Measurements from ENCODE around the gene EARS2. TPM values are rescaled to one million over a fixed set of nuclear protein-coding genes. Genes with fewer than 3 reads are reported as not detected.

EARS2 gene
- total RNA-seq, 1 experiment from 2014 or later: 32.4 TPM

- Mint-ChIP-seq H3K4me3 (ENCODE audit: unreplicated experiment) (no peak overlapping the region), H3K9me3 (ENCODE audit: unreplicated experiment) (no peaks in the 10 kb centered on the region), H3K27me3 (ENCODE audit: insufficient read depth, unreplicated experiment) (no peaks in the 10 kb centered on the region), H3K4me1 (ENCODE audit: low read depth, unreplicated experiment) (no peaks in the 10 kb centered on the region), H3K27ac (ENCODE audit: unreplicated experiment) (no peak overlapping the region), H3K36me3 (ENCODE audit: insufficient read depth, unreplicated experiment) (peaks cover 70% of the 10 kb centered on the region)
- CTCF ChIA-PET: no interaction called here
- H3K4me3 ChIP-seq (ENCODE audit: low read depth, low read length): no peak overlapping the region
- H3K36me3 ChIP-seq (ENCODE audit: control insufficient read depth, insufficient read depth, low read length): peaks cover 2% of the 10 kb centered on the region; the same call in 1 of the 2 replicates
- no peak for TF ChIP-seq CTCF (IDR thresholded peaks at IDR 0.05; ENCODE audit: insufficient read depth in 1 of 2, low read depth in 1 of 2, low read length in 1 of 2, severe bottlenecking in 1 of 2, unreplicated experiment in 1 of 2)
- no peaks in the 10 kb centered on the region for H3K27me3 ChIP-seq (replicated peaks; ENCODE audit: control insufficient read depth, insufficient read depth, low read length)
- no peaks in the 10 kb centered on the region for H3K9me3 ChIP-seq
- intact Hi-C loops (cut with micrococcal nuclease; ENCODE audit: unreplicated experiment): no loop called here
- H3K4me1 ChIP-seq: no peaks in the 10 kb centered on the region
- POLR2A ChIA-PET: no interaction called here
- BruUV-seq (replicated peaks): no TSS peak
- DNase-seq: no peak
These were observed 80.9 kb downstream of the EARS2 start for GRCh38 chr16:23476289-23476688.

Other genes with a start within 250 kb of the EARS2 start
- gene COG7, start 104.2 kb downstream of the EARS2 start, total RNA-seq (2022): 12.0 and 12.4 TPM in 2 replicates
- gene GGA2, start 46.9 kb downstream of the EARS2 start, total RNA-seq (2022): 92.7 and 93.4 TPM in 2 replicates
- gene UBFD1, start 377 bp upstream of the EARS2 start, total RNA-seq (2022): 78.6 and 83.1 TPM in 2 replicates
- gene NDUFAB1, start 39.0 kb upstream of the EARS2 start, total RNA-seq (2022): 83.4 and 87.1 TPM in 2 replicates
- gene PALB2, start 84.0 kb upstream of the EARS2 start, total RNA-seq (2022): 19.4 and 20.5 TPM in 2 replicates
- 91.0 and 101 TPM in 2 replicates for gene DCTN5, start 84.1 kb upstream of the EARS2 start, total RNA-seq (2022)
- gene PLK1, start 121.5 kb upstream of the EARS2 start, total RNA-seq (2022): 104 and 114 TPM in 2 replicates
- gene ERN2, start 155.9 kb upstream of the EARS2 start, total RNA-seq (2022): not detected in 2 replicates
- not detected in 2 replicates for gene CHP2, start 197.7 kb upstream of the EARS2 start, total RNA-seq (2022)

Measured in Caco-2 (cell line).